ENCODE measurements around the gene S1PR3. TPM values are rescaled to one million over a fixed set of nuclear protein-coding genes. Genes with fewer than 3 reads are reported as not detected.

The S1PR3 gene
- total and polyA plus RNA-seq, 9 donors: 1.9 to 18.5 (median 5.9) TPM

- 68 to 79% (median 71%) methylated on average over 8 of the region's 8 CpGs for WGBS, 3 donors
- Histone ChIP-seq H3K4me3 (no peak overlapping the region), H3K27ac (no peak overlapping the region), H3K36me3 (no peaks in the 10 kb centered on the region), H3K4me1 (ENCODE audit: insufficient read depth) (no peaks in the 10 kb centered on the region), H3K9me3 (no peaks in the 10 kb centered on the region), H3K27me3 (no peaks in the 10 kb centered on the region)
- DNase-seq: no peak
- TF ChIP-seq EP300 (IDR thresholded peaks at IDR 0.05) (no peak), POLR2A (IDR thresholded peaks at IDR 0.05) (no peak)
- TF ChIP-seq, protein P1, sequence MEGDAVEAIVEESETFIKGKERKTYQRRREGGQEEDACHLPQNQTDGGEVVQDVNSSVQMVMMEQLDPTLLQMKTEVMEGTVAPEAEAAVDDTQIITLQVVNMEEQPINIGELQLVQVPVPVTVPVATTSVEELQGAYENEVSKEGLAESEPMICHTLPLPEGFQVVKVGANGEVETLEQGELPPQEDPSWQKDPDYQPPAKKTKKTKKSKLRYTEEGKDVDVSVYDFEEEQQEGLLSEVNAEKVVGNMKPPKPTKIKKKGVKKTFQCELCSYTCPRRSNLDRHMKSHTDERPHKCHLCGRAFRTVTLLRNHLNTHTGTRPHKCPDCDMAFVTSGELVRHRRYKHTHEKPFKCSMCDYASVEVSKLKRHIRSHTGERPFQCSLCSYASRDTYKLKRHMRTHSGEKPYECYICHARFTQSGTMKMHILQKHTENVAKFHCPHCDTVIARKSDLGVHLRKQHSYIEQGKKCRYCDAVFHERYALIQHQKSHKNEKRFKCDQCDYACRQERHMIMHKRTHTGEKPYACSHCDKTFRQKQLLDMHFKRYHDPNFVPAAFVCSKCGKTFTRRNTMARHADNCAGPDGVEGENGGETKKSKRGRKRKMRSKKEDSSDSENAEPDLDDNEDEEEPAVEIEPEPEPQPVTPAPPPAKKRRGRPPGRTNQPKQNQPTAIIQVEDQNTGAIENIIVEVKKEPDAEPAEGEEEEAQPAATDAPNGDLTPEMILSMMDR (IDR thresholded peaks at IDR 0.05): no peak
- intact Hi-C loops (cut with DNase I): no loop called here
Measured at GRCh38 chr9:88975966-88976889, 15.0 kb upstream of the S1PR3 start.

DNA sequence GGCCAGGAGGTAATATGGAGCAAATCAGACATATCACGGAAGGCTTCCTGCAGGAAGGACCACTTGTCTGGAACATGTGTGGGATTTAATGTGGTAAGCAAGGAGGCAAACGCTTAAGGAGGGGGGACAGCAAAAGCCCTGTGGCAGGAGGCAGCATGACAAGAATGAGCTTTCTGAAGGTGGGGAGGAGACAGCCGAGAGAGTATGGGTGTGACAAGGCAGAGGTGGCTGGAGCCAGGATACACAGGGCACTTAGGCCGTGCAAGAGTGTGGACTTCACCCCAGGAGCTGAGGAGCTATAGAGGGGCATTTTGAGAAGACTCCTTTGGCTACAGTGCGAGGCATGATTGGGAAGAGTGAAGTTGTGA, 14.4 kb upstream of the S1PR3 start:
- no peak overlapping the region for H3K4me3 ChIP-seq
- DNase-seq: no peak
- no peaks in the 10 kb centered on the region for H3K36me3 ChIP-seq
- H3K27ac ChIP-seq: no peak overlapping the region
- no peaks in the 10 kb centered on the region for H3K4me1 ChIP-seq (ENCODE audit: insufficient read depth)
- no peaks in the 10 kb centered on the region for H3K27me3 ChIP-seq
- TF ChIP-seq, protein P1 (IDR thresholded peaks at IDR 0.05): no peak
- no peak for TF ChIP-seq POLR2A (IDR thresholded peaks at IDR 0.05)
- no peak for TF ChIP-seq EP300 (IDR thresholded peaks at IDR 0.05)
- WGBS, 3 donors: 91 to 94% (median 93%) methylated on average over 5 of the region's 5 CpGs
- intact Hi-C loops (cut with DNase I): no loop called here
- no peaks in the 10 kb centered on the region for H3K9me3 ChIP-seq

- H3K27me3 ChIP-seq: no peaks in the 10 kb centered on the region
- no peaks in the 10 kb centered on the region for H3K36me3 ChIP-seq
- TF ChIP-seq EP300 (IDR thresholded peaks at IDR 0.05) (no peak), POLR2A (IDR thresholded peaks at IDR 0.05) (no peak)
- TF ChIP-seq, protein P1 (IDR thresholded peaks at IDR 0.05): no peak
- no peak for DNase-seq
- no peaks in the 10 kb centered on the region for H3K9me3 ChIP-seq
- WGBS, 3 donors: 60 to 66% (median 60%) methylated on average over 5 of the region's 5 CpGs
- no peak overlapping the region for H3K27ac ChIP-seq
- intact Hi-C loops (cut with DNase I): no loop called here
- H3K4me1 ChIP-seq (ENCODE audit: insufficient read depth): no peaks in the 10 kb centered on the region
- no peak overlapping the region for H3K4me3 ChIP-seq
Measured at GRCh38 chr9:88978034-88978433, 13.2 kb upstream of the S1PR3 start.

GRCh38 chr9:88979021-88979420, 12.2 kb upstream of the S1PR3 start:
- Histone ChIP-seq H3K27me3 (no peaks in the 10 kb centered on the region), H3K4me1 (ENCODE audit: insufficient read depth) (no peaks in the 10 kb centered on the region), H3K27ac (no peak overlapping the region), H3K4me3 (no peak overlapping the region), H3K36me3 (no peaks in the 10 kb centered on the region), H3K9me3 (no peaks in the 10 kb centered on the region)
- TF ChIP-seq EP300 (IDR thresholded peaks at IDR 0.05): no peak
- TF ChIP-seq, protein P1 (IDR thresholded peaks at IDR 0.05): no peak
- no peak for TF ChIP-seq POLR2A (IDR thresholded peaks at IDR 0.05)
- WGBS, 3 donors: 79 to 88% (median 82%) methylated on average over 2 of the region's 2 CpGs
- no peak for DNase-seq
- intact Hi-C loops (cut with DNase I): no loop called here

Measured in ovary (tissue), 9 donors.